ENCODE data around the gene NXF1. TPM values are rescaled to one million over a fixed set of nuclear protein-coding genes. Genes with fewer than 3 reads are reported as not detected.

NXF1 gene
- total and polyA plus RNA-seq, 2 of the 13 experiments (the other 11 are each of a cell fraction or from before 2014, with no cell fraction given): 30.4 to 30.9 TPM

- intact Hi-C loops (cut with micrococcal nuclease; ENCODE audit: unreplicated experiment): no loop called here
- TF ChIP-seq, protein P1, sequence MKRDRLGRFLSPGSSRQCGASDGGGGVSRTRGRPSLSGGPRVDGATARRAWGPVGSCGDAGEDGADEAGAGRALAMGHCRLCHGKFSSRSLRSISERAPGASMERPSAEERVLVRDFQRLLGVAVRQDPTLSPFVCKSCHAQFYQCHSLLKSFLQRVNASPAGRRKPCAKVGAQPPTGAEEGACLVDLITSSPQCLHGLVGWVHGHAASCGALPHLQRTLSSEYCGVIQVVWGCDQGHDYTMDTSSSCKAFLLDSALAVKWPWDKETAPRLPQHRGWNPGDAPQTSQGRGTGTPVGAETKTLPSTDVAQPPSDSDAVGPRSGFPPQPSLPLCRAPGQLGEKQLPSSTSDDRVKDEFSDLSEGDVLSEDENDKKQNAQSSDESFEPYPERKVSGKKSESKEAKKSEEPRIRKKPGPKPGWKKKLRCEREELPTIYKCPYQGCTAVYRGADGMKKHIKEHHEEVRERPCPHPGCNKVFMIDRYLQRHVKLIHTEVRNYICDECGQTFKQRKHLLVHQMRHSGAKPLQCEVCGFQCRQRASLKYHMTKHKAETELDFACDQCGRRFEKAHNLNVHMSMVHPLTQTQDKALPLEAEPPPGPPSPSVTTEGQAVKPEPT (CRISPR knock-in tag; IDR thresholded peaks at IDR 0.05; ENCODE audit: low read depth): no peak
- TF ChIP-seq ZNF766 (CRISPR knock-in tag; IDR thresholded peaks at IDR 0.05; ENCODE audit: borderline replicate concordance) (no peak), HNF4G (IDR thresholded peaks at IDR 0.05; ENCODE audit: borderline replicate concordance, low read depth, low read length) (no peak), HNF4G (CRISPR knock-in tag; IDR thresholded peaks at IDR 0.05; ENCODE audit: borderline replicate concordance, low read depth) (0 out of 2 replicates have a peak, but pooled peaks have one; percentile 5)
- in situ Hi-C loops (cut with HindIII; ENCODE audit: extremely low pct_ligation_motif_present, low pct_unique_long_range_greater_than_20kb): no loop called here
Measured at GRCh38 chr11:62755086-62755615, 50.1 kb downstream of the NXF1 start.

More at GRCh38 chr11:62755086-62755615, 50.1 kb downstream of the NXF1 start:
- Histone ChIP-seq H3K79me2 (ENCODE audit: insufficient read depth, low read length) (no peaks in the 10 kb centered on the region), H3K4me1 (ENCODE audit: insufficient read depth, low read length) (peaks cover 36% of the 10 kb centered on the region), H3K9me3 (ENCODE audit: low read length) (no peaks in the 10 kb centered on the region), H2AFZ (ENCODE audit: low read length) (peak overlapping the region; percentile 67), H3K36me3 (replicated peaks in 1 of 2; ENCODE audit: control insufficient read depth in 1 of 2, insufficient read depth in 2 of 2, low read length in 2 of 2) (peaks cover 6 to 8% of the 10 kb centered on the region in 2 experiments; a peak in 3 of 5 replicates), H3K4me2 (ENCODE audit: low read depth, low read length) (peak overlapping the region; percentile 76), H3K27me3 (ENCODE audit: control insufficient read depth in 1 of 2, insufficient read depth in 2 of 2, low read length in 2 of 2) (no peaks in the 10 kb centered on the region), H3K4me3 (replicated peaks in 1 of 3; ENCODE audit: insufficient read depth in 1 of 3, low read depth in 2 of 3, low read length in 3 of 3) (peak overlapping the region in 1 of 3 experiments; percentile 86; a peak in 2 of 6 replicates), H3K9ac (ENCODE audit: insufficient read depth, low read depth, low read length) (0 out of 2 replicates have a peak overlapping the region, but pooled peaks have one; percentile 2), H4K20me1 (ENCODE audit: insufficient read depth, low read length) (no peaks in the 10 kb centered on the region), H3K27ac (ENCODE audit: extremely low read length, insufficient read depth, low read length) (no peak overlapping the region)
- FAIRE-seq (no peak), DNase-seq (ENCODE audit: low spot score) (peak; percentile 37), ATAC-seq (peak; percentile 10; the same call in 1 of the 3 replicates)
- CTCF ChIA-PET (ENCODE audit: low intra/inter-chr PET ratio, low total read pairs): no interaction called here
- POLR2A ChIA-PET: interaction anchor here (1.7 to 4.4 kb wide), 6 partner anchors 15 to 164 kb away, joined by 16 to 129 read pairs (median 44); partner anchors contain the start of genes HNRNPUL2, SLC3A2, STX5 and TAF6L
- no TSS peak for BruUV-seq (replicated peaks)
- 23% methylated on average over 10 of the region's 10 CpGs for WGBS (ENCODE audit: low lambda C conversion rate)
